ENCODE measurements around the gene AMOTL2. TPM values are rescaled to one million over a fixed set of nuclear protein-coding genes. Genes with fewer than 3 reads are reported as not detected.
A peak's percentile ranks its signal among the peaks of the same experiment; 100 is the strongest.

The AMOTL2 gene
- total and polyA plus RNA-seq, 4 donors: 54.7 to 82.9 (median 73.3) TPM

DNA sequence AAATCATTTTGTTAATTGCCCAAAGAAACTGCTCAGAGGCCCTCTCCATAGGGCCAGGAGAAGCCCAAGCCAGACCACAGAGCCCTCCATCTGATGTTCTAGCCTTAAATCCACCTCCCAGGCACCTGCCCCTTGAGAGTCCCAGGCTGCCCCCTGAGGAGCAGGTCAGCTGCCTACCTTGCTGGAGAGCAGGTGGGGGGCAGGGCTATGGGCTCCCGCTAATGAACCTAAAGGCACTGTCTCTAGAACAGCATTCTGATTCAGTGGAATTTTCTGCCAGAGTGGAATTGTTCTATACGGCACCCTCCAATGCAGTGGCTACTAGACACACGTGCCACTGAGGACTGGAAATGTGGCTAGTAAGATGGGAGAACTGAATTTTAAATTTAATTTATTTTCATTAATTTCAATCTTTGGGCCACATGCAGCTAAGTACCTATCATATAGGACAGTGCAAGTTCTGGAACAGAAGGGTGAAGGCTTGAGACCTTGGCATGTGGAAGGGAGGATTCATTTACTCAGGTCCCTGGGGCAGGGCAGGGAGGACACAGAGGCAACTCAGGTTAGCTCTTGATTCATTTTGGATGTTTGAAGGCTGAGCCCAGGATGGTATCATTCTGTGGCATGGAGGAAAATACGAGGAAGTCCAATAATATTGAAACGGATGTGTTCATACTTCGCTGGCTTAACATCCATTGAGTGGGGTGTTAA lies 11.4 kb downstream of the AMOTL2 start:
- H3K27ac ChIP-seq (ENCODE audit: low read depth, low read length): peak overlapping the region; percentile 95
- H3K4me1 ChIP-seq (ENCODE audit: control insufficient read depth, insufficient read depth, low read length): peaks cover 86% of the 10 kb centered on the region
- 90% methylated on average over 5 of the region's 6 CpGs for WGBS (ENCODE audit: insufficient coverage)
- H3K36me3 ChIP-seq (ENCODE audit: control insufficient read depth, insufficient read depth, low read length): peaks cover 94% of the 10 kb centered on the region
- no peak for DNase-seq (ENCODE audit: low read depth in 4 of 6, low spot score in 6 of 6)
- no peak overlapping the region for H3K4me3 ChIP-seq (ENCODE audit: low read depth, low read length)
- no peaks in the 10 kb centered on the region for H3K9me3 ChIP-seq (ENCODE audit: control insufficient read depth, insufficient read depth, low read length)
- no peaks in the 10 kb centered on the region for H3K27me3 ChIP-seq (ENCODE audit: control insufficient read depth, insufficient read depth, low read length)

DNA sequence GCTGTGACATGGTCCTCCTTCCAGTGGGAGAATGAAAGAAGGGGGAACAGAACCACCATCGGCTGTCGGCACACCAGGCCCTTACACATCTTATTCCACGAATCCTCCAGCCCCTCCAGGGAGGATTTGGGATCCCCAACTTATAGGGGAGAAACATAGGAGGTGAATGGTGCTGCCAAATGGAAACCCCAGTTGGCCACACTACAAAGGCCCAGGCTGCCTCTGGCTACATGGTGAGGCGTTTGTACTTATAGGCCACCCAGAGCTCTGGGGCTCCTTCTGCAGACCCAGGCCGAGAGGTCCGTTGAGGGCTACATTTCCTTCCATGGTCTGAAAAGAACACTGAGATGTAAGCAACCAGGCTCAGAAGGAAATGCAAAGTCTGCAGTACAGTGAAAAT lies 12.0 kb downstream of the AMOTL2 start:
- Histone ChIP-seq H3K9me3 (ENCODE audit: control insufficient read depth, insufficient read depth, low read length) (no peaks in the 10 kb centered on the region), H3K4me3 (ENCODE audit: low read depth, low read length) (no peak overlapping the region), H3K27ac (ENCODE audit: low read depth, low read length) (peak overlapping the region; percentile 22), H3K36me3 (ENCODE audit: control insufficient read depth, insufficient read depth, low read length) (peaks cover 95% of the 10 kb centered on the region), H3K4me1 (ENCODE audit: control insufficient read depth, insufficient read depth, low read length) (peaks cover 86% of the 10 kb centered on the region), H3K27me3 (ENCODE audit: control insufficient read depth, insufficient read depth, low read length) (no peaks in the 10 kb centered on the region)
- WGBS (ENCODE audit: insufficient coverage): 90% methylated on average over 3 of the region's 6 CpGs
- no peak for DNase-seq (ENCODE audit: low read depth in 4 of 6, low spot score in 6 of 6)

DNA sequence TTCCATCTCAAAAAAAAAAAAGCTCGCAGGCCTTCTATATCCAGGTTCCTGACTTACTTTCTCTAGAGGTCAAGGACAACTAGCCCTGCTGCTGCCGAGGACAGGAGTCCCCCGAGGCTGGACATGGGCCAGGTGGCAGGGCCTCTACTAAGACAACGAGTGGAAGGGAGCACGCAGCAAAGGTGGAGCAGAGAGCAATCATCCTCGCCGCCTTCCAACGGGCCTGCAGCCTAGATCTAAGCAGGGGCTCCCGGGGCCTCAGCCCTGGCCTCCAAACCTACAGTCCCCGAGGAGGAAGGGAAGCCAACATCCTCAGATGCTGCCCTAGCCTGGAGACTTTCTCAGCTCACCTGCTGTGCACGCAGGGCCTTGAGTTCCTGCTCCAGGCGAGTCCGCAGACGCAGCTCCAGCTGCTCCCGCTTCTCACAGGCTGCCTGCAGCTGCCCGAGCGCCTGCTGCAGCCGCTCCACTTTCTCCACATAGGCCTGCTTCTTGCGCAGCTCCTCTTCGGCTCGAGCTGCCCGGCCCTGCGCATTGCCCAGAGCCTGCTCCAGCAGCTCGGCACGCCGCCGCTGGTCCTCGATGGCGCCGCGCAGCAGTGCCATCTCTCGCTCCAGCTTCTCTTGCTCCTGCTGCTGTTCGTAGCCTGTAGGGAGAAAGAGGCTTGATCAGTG lies 12.9 kb downstream of the AMOTL2 start:
- Histone ChIP-seq H3K4me1 (ENCODE audit: control insufficient read depth, insufficient read depth, low read length) (peaks cover 84% of the 10 kb centered on the region), H3K4me3 (ENCODE audit: low read depth, low read length) (no peak overlapping the region), H3K27me3 (ENCODE audit: control insufficient read depth, insufficient read depth, low read length) (no peaks in the 10 kb centered on the region), H3K9me3 (ENCODE audit: control insufficient read depth, insufficient read depth, low read length) (no peaks in the 10 kb centered on the region), H3K27ac (ENCODE audit: low read depth, low read length) (no peak overlapping the region), H3K36me3 (ENCODE audit: control insufficient read depth, insufficient read depth, low read length) (peaks cover 95% of the 10 kb centered on the region)
- DNase-seq (ENCODE audit: low read depth in 4 of 6, low spot score in 6 of 6): no peak
- 91% methylated on average over 33 of the region's 33 CpGs for WGBS (ENCODE audit: insufficient coverage)

DNA sequence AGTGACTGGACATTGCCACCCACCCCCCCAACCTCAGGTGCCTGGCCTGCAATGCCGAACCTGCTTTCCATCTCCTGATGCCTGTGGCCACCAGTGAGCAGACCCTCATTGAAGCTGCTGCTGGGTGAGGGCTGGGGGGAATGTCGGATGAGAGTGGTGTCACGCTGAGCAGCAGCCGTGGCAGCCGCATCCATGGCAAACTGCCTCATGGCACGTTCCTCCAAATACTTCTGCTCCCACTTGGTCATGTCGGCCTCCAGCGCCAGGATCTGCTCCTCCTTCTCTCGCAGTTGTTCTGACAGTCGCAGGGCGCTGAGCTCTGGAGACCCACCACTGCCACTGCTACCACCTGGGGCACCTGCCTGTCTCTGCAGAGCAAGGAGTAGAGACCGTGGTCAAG lies 14.2 kb downstream of the AMOTL2 start:
- no peak for DNase-seq (ENCODE audit: low read depth in 4 of 6, low spot score in 6 of 6)
- Histone ChIP-seq H3K36me3 (ENCODE audit: control insufficient read depth, insufficient read depth, low read length) (peaks cover 91% of the 10 kb centered on the region), H3K4me1 (ENCODE audit: control insufficient read depth, insufficient read depth, low read length) (peaks cover 72% of the 10 kb centered on the region), H3K9me3 (ENCODE audit: control insufficient read depth, insufficient read depth, low read length) (no peaks in the 10 kb centered on the region), H3K4me3 (ENCODE audit: low read depth, low read length) (no peak overlapping the region), H3K27ac (ENCODE audit: low read depth, low read length) (peak overlapping the region; percentile 65), H3K27me3 (ENCODE audit: control insufficient read depth, insufficient read depth, low read length) (no peaks in the 10 kb centered on the region)
- WGBS (ENCODE audit: insufficient coverage): 92% methylated on average over 9 of the region's 12 CpGs

GRCh38 chr3:134359121-134360010 lies 14.9 kb downstream of the AMOTL2 start:
- peak in 1 of 6 donors; percentile 66 for DNase-seq (ENCODE audit: low read depth in 4 of 6, low spot score in 6 of 6)
- Histone ChIP-seq H3K27ac (ENCODE audit: low read depth, low read length) (peak overlapping the region; percentile 65), H3K36me3 (ENCODE audit: control insufficient read depth, insufficient read depth, low read length) (peaks cover 94% of the 10 kb centered on the region), H3K4me3 (ENCODE audit: low read depth, low read length) (no peak overlapping the region), H3K9me3 (ENCODE audit: control insufficient read depth, insufficient read depth, low read length) (no peaks in the 10 kb centered on the region), H3K4me1 (ENCODE audit: control insufficient read depth, insufficient read depth, low read length) (peaks cover 68% of the 10 kb centered on the region), H3K27me3 (ENCODE audit: control insufficient read depth, insufficient read depth, low read length) (no peaks in the 10 kb centered on the region)
- 91% methylated on average over 13 of the region's 13 CpGs for WGBS (ENCODE audit: insufficient coverage)

GRCh38 chr3:134357914-134358811 lies 16.1 kb downstream of the AMOTL2 start:
- Histone ChIP-seq H3K4me3 (ENCODE audit: low read depth, low read length) (no peak overlapping the region), H3K27ac (ENCODE audit: low read depth, low read length) (peak overlapping the region; percentile 65), H3K36me3 (ENCODE audit: control insufficient read depth, insufficient read depth, low read length) (peaks cover 92% of the 10 kb centered on the region), H3K4me1 (ENCODE audit: control insufficient read depth, insufficient read depth, low read length) (peaks cover 63% of the 10 kb centered on the region), H3K27me3 (ENCODE audit: control insufficient read depth, insufficient read depth, low read length) (no peaks in the 10 kb centered on the region), H3K9me3 (ENCODE audit: control insufficient read depth, insufficient read depth, low read length) (no peaks in the 10 kb centered on the region)
- WGBS (ENCODE audit: insufficient coverage): 83% methylated on average over 6 of the region's 10 CpGs
- DNase-seq (ENCODE audit: low read depth in 4 of 6, low spot score in 6 of 6): peak in 2 of 6 donors; percentile 9 to 60

DNA sequence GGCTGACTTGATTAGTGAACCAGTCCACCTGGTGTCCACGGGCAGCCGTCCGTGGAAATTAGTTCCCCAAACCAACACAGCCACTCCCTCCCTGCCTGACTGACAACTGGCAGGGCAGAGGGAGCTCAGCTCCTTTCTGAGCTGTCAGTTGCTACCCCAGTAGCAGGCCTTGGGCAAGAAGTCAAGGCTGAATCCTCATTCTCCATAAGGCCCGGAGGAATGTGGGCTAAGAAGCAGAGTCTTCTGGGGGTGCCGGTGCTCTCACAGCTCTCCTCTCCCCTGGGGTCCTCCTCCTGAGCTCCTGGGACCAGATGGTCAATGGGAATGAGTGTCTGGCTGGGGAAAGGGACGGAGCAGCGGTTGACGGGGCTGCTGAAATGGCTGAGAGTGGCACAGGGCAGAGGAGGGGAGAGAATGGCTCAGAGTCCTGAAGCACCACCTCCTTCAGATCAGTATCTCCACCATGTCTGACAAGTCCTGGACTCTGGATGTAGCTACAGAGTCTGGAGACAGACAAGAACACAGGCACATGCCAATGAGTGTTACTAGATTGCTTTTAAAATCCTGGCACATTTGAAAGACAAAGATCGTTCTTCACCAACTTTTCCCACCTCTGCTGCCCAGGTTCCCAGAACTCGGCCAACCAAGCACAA lies 16.9 kb downstream of the AMOTL2 start:
- Histone ChIP-seq H3K9me3 (ENCODE audit: control insufficient read depth, insufficient read depth, low read length) (no peaks in the 10 kb centered on the region), H3K27ac (ENCODE audit: low read depth, low read length) (peak overlapping the region; percentile 65), H3K4me1 (ENCODE audit: control insufficient read depth, insufficient read depth, low read length) (peaks cover 56% of the 10 kb centered on the region), H3K36me3 (ENCODE audit: control insufficient read depth, insufficient read depth, low read length) (peaks cover 87% of the 10 kb centered on the region), H3K27me3 (ENCODE audit: control insufficient read depth, insufficient read depth, low read length) (no peaks in the 10 kb centered on the region), H3K4me3 (ENCODE audit: low read depth, low read length) (no peak overlapping the region)
- WGBS (ENCODE audit: insufficient coverage): 82% methylated on average over 8 of the region's 10 CpGs
- no peak for DNase-seq (ENCODE audit: low read depth in 4 of 6, low spot score in 6 of 6)

- no peak for DNase-seq (ENCODE audit: low read depth in 4 of 6, low spot score in 6 of 6)
- no peak overlapping the region for H3K27ac ChIP-seq (ENCODE audit: low read depth, low read length)
- H3K4me1 ChIP-seq (ENCODE audit: control insufficient read depth, insufficient read depth, low read length): peaks cover 51% of the 10 kb centered on the region
- 93% methylated on average over 5 of the region's 9 CpGs for WGBS (ENCODE audit: insufficient coverage)
- no peaks in the 10 kb centered on the region for H3K27me3 ChIP-seq (ENCODE audit: control insufficient read depth, insufficient read depth, low read length)
- no peaks in the 10 kb centered on the region for H3K9me3 ChIP-seq (ENCODE audit: control insufficient read depth, insufficient read depth, low read length)
- peaks cover 81% of the 10 kb centered on the region for H3K36me3 ChIP-seq (ENCODE audit: control insufficient read depth, insufficient read depth, low read length)
- no peak overlapping the region for H3K4me3 ChIP-seq (ENCODE audit: low read depth, low read length)
These were observed 17.7 kb downstream of the AMOTL2 start for GRCh38 chr3:134356411-134357040.

Data from spinal cord (tissue), 10 donors.